GM19468 (cell line): ENCODE measurements around the gene SLC17A5.

Experiments used
- ATAC-seq: cut with Tn5 transposase; IDR thresholded peaks from one replicate; pipeline ENCODE4 v1.9.1; 2021; ENCODE audit warnings: mild to moderate bottlenecking, moderate library complexity, moderate number of reproducible peaks; ENCODE audit not compliant: unreplicated experiment; ENCODE audit errors: extremely low read depth

SLC17A5 gene

GRCh38 chr6:73667798-73668197, 14.0 kb upstream of the SLC17A5 start:
- no peak for ATAC-seq

- no peak for ATAC-seq
Measured at GRCh38 chr6:73666393-73666792, 12.6 kb upstream of the SLC17A5 start.

GRCh38 chr6:73665686-73666319, 12.0 kb upstream of the SLC17A5 start:
- ATAC-seq = no peak

- no peak for ATAC-seq
Measured at GRCh38 chr6:73664701-73665100, 10.9 kb upstream of the SLC17A5 start.

GRCh38 chr6:73657201-73657600, 3.4 kb upstream of the SLC17A5 start:
- no peak for ATAC-seq

GRCh38 chr6:73656531-73657145, 2.8 kb upstream of the SLC17A5 start:
- ATAC-seq = no peak

GRCh38 chr6:73655341-73655917, 1.6 kb upstream of the SLC17A5 start:
- no peak for ATAC-seq

- ATAC-seq = no peak
Measured at GRCh38 chr6:73652637-73653570, 888 bp downstream of the SLC17A5 start.

GRCh38 chr6:73649783-73650182, 4.0 kb downstream of the SLC17A5 start:
- no peak for ATAC-seq

- ATAC-seq = no peak
Measured at GRCh38 chr6:73648166-73648565, 5.6 kb downstream of the SLC17A5 start.

GRCh38 chr6:73644941-73645591, 8.7 kb downstream of the SLC17A5 start:
- ATAC-seq = no peak

GRCh38 chr6:73644030-73644429, 9.8 kb downstream of the SLC17A5 start:
- no peak for ATAC-seq

- no peak for ATAC-seq
Measured at GRCh38 chr6:73642530-73642929, 11.3 kb downstream of the SLC17A5 start.

- ATAC-seq = no peak
Measured at GRCh38 chr6:73640179-73640750, 13.5 kb downstream of the SLC17A5 start.

- ATAC-seq = no peak
Measured at GRCh38 chr6:73639040-73639439, 14.8 kb downstream of the SLC17A5 start.

GRCh38 chr6:73637404-73637803, 16.4 kb downstream of the SLC17A5 start:
- no peak for ATAC-seq

- no peak for ATAC-seq
Measured at GRCh38 chr6:73636048-73636447, 17.7 kb downstream of the SLC17A5 start.

- no peak for ATAC-seq
Measured at GRCh38 chr6:73632346-73632745, 21.4 kb downstream of the SLC17A5 start.

GRCh38 chr6:73631849-73632248, 21.9 kb downstream of the SLC17A5 start:
- ATAC-seq = no peak

- no peak for ATAC-seq
Measured at GRCh38 chr6:73630401-73630800, 23.4 kb downstream of the SLC17A5 start.
